GM19467 (cell line): Measurements from ENCODE around the gene POTEJ.
"Not testable (repeated sequence)": the region's sequence is repeated elsewhere in the genome, so short reads cannot be mapped to it uniquely, and the experiment has no call there.

Experiments used
- ATAC-seq: cut with Tn5 transposase; IDR thresholded peaks from one replicate; pipeline ENCODE4 v1.9.1; 2021; ENCODE audit warnings: mild to moderate bottlenecking, moderate library complexity; ENCODE audit not compliant: unreplicated experiment

The POTEJ gene

DNA sequence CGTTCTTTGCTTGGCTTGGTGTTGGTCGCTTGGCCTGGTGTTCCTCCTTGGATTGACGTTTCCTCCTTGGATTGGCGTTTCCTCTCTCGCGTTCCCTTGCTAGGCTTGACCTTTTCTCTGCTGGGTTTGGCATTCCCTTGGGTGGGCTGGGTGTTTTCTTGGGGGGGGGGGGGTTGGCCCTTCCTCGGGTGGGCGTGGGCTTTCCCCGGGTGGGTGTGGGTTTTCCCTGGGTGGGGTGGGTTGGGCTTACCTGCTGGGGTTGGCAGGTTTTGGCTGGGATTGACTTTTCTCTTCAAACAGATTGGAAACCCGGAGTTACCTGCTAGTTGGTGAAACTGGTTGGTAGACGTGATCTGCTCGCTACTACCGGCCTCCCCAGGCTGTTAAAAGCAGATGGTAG, at the start of gene POTEJ:
TSS of gene POTEJ (plus strand) at position 301 of the 400 bp plus-strand sequence. CDS start at position 394, 93 bp downstream.
- not testable (repeated sequence) for ATAC-seq

DNA sequence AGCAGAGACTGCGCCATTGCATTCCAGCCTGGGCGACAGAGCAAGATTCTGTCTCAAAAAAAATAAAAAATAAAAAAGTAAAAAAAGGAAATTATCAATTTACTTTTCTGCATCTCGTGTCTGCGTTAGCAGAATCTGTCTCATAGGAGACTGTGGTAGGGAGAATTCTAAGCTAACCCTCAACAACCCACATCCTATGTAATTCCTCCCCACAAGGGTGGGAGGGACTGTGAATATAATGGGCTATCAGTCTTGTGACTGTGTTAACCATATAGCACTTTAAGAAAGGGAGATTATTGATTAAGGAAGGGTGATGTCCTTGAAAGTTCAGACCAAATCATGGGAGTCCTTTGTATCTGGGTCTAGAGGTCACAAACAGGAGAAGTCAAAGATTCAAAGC, 45.1 kb upstream of the POTEJ start:
- ATAC-seq: not testable (repeated sequence)

DNA sequence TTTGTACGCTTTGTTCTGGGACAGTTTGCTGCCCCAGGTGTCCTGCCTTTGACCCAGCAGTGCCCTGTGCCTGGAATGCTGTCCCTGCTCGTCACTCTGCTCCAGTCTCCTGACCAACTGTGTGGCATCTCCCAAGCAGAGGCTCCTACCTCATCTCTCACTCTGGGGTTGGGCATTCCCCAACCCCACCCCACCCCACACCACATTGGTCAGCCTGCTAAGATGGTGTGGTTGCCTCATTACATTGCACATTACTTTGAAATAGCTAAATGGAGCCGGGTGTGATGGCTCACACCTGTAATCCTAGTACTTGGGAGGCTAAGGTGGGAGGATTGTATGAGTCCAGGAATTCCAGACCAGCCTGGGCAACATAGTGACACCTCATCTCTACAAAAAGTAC, 39.3 kb upstream of the POTEJ start:
- ATAC-seq: not testable (repeated sequence)

DNA sequence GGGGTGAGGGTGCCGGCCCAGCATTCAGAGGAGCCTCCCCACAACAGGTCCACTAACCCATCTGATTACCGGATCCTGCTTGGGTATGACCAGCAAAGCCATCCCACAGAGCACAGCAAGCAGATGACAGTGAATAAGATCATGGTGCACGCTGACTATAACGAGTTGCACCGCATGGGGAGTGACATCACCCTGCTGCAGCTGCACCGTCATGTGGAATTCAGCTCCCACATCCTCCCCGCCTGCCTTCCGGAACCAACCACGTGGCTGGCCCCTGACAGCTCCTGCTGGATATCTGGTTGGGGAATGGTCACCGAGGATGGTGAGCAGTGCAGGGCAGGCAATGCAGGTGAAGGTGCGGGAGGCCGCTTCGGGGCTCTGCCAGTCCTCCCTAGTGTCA, 37.0 kb upstream of the POTEJ start:
- ATAC-seq: not testable (repeated sequence)

DNA sequence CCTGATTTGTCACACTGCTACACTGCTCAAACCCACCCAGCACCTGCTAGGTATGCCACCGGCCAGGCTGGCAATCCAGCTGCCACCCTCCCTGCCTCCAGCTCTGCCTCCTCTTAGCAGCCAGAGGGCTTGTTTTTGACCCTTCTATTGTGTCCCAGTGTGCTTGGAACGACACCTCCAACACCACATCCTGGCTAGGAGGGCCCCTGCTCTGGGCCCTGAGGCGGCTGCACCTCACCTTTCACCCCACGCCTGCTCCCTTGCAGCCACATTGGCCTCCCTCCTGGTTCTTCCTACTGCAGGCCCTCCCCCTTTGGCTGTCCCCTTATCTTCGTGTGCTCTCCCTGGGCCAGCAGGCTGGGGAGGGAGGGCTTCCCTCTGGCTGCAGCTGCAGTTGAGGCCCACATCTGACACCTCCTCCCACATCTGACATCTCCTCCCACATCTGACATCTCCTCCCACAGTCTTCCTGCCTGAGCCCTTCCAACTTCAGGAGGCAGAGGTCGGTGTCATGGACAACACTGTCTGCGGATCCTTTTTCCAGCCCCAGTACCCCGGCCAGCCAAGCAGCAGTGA, 34.9 kb upstream of the POTEJ start:
- ATAC-seq: not testable (repeated sequence)

DNA sequence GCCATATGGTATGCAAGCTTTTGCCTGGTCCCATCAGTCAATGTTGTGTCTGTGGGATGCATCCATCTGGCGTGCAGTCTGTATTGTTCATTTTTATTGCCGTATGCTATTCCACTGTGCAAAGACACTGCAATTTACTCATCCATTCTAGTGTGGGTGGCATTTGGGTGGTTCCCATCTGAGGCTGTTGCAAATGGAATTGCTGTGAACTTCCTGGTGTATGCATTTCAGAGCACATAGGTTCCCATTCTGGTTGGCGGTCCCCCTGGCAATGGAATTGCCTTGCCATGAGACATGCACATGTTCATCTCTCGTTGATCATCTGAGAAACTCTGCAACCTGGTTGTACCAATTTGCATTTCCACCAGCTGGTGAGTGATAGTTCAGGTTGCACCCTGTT, 33.7 kb upstream of the POTEJ start:
- ATAC-seq: not testable (repeated sequence)

DNA sequence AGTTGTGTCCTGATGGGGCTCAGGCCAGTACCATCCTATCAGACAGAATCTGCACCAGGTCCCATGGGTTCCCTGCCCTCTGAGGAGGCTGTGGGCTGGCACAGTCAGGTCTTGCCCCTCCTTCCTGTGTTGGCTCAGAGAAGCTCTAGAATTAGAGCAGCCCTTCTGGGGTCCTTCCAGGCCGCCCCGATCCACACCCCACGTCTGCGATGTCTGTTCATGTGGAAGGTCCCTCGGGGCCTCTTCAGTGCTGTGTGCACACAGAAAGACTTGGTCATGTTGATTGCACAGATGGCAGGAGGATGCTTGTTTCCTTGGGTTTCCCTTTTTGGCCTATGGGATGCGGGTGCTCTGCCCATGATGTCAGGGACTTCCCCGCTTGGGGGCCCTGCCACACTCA, 32.1 kb upstream of the POTEJ start:
- ATAC-seq: not testable (repeated sequence)

DNA sequence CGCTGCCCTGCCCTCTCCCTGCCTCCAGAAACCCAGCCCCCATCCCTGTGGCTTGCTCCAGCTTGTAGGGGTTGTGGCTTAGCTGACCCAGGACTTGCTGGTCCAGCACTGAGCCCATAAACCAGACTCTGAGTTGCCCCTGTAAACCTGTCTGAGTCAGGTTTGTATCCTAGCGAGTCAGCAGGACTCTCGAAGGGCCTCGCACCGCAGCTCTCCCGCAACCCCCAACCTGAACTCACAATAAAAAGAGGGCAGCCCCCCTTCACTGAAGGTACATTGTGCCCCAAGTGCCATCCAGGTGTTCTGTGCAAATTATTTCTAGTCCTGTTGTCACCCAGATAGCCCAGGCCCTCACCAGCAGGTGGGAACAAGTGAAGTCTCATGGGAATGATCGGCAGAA, 29.7 kb upstream of the POTEJ start:
- not testable (repeated sequence) for ATAC-seq

DNA sequence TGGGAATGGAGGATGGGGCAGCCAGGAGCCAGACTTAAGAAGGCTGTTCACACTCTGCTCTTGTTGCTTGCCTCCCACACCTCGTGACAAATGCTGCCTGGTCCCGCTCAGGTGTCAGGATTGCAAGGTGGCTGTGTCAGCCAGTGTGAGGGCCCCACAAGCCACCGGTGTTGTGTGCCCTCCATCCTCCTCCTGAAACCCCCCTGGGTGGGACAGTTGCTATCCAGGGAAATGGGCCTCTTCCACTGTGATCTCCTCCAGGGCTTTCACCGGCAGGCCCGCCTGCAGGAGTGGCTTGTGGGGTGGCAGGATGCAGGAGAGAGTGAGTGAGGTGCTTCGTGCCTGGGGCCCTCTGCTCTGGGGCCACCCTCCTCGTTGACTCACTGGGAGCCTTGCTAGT, 28.3 kb upstream of the POTEJ start:
- ATAC-seq: not testable (repeated sequence)

DNA sequence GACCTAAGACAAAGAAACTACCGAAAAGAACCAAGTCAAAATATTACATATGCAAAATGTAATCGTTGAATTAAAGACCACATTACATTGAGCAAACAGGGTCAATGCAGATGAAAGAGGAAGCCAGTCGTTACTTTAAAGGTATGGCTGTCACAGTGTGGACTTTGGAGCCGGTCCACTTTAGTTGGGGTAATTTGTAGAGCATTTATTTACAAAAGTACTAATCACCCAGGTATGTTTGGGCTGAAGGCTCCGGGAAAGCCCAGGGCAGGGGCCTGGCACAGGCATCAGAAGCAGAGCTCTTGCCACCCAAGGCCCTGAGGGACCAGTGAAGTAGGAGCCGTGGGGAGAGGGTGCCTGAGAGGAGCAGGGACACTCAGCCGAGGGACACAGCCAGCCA, 27.7 kb upstream of the POTEJ start:
- ATAC-seq: not testable (repeated sequence)

DNA sequence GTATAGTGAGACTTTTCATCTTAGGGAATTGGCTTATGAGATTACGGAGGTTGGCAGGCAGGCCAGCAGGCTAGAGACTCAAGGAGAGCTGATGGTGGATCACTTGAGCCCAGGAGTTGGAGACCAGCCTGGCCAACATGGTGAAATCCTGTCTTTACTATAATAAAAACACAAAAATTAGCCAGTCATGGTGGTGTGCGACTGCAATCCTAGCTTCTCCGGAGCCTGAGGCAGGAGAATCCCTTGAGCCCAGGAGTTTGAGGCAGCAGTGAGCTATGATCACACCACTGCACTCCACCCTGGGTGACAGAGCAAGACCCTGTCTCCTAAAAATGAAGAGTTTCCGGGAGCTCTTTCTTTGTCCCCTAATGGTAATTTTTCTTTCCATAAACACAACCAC, 26.5 kb upstream of the POTEJ start:
- ATAC-seq: not testable (repeated sequence)

DNA sequence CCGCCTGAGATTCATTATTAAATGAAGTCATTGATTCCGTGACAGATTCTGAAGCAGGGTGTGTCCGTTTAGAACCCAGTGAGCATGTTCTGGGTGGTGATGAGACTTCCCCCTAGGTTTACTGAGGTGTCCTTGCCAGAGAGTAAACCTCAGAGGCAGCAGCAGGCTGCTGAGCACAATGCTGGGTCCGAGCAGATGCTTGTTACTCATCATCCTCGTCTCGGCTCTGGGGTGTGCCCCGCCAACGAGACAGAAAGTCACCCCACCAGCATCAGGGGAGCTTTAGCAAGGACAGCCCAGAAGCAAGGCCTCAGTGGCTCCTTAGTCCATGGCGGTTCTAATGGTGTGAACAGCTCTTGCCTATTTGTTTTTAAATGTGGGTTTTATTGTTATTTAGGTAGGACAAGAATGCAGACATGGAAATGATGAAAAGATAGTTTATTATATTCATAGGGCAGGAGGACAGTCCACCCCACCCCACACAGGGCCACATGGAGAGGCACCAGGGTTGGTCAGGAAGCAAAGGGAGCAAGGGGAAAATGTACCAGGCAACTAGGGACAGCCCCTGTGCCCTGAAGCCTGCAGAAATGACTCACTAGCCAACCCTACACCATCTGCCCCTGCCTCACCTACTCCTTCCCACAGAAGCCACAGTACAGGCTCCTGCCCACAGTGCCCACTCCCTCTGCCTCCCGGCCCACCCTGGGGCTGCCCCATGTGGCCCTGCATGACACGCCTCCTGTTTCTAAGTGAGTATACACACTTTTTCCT, 22.4 kb upstream of the POTEJ start:
- ATAC-seq: not testable (repeated sequence)

DNA sequence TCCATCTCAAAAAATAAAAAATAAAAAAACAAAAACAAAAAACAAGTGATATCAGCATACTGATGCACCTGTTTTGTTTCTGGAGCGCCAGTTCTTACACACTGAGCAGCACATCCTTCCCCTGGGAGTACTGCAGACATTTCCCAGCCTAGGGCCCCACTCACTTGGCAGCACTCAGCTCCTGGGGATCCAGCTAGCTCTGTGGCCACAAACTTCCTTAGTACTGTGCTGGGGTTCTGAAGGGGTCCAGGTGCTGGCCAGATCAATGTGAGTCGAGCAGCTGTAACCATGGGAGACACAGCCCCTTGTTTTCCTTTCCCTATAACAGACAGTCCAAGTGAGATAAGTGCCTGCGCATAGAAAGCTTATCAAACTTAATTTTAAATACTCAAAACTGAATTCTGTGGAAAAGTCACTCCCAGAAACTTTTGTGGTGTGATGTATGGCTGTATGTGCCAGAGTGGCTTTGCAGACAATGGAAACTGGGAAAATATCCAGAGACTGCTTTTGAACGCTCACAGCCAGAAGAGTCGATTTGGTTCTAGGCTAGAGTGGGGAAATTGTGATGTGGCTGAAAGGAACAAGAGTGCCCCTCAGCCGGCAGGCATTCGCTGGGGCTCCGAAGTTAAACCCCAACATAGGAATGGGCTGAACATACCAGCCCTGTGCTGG, 20.9 kb upstream of the POTEJ start:
- not testable (repeated sequence) for ATAC-seq

DNA sequence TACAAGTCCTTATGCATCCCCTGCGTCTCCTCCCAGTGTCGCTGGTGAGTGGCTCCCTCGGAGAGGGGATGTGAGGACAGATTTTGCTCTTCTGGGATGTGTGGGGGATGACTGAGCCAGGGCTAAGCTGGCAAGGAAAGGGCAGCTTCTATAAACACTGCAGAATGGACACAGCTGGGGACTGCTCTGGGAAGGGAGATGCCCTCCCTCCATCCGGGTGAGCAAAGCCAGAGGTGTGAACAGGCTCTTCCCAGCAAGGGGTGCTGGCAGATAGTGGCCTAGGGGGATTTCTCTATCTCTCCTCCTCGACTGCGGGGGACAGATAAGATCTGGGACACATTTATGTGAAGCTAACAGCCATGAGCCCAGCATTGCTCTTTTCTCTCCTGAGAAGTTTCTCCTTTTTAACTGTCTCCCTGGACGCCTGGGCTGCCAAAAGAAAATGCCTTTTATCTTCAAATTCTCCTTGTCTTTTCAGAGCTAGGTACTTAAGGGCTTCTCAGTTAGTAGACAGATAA, 20.3 kb upstream of the POTEJ start:
- ATAC-seq: not testable (repeated sequence)

DNA sequence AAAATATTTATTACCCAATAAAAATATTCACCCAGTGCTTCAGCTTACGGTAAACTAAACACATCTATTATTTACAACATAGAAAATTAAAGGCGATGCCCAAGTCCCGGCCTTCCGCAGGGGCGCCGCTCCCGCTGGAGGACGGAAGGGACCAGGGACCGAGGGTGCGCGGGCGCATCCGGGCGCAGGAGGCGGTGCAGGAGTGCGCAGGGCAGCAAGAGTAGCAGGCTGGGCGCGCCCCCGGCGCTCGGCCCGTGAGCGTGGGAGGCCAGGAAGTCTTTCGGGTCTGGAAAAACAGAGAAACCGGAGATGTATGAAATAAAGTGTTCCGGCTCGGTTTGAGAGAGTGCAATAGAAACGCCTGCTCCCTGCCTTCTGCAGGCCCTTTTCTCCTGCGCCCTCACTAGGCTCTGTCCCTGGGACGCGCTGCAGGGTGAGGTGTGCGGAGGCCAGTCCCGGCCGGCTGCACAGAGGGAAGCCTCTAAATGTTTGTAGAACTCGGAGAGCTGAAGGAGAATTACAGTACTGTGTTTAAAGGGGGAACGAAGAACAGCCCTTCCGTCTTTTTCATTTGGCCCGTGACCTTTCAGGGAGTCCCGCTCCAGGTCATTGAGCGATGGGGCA, 18.3 kb upstream of the POTEJ start:
- ATAC-seq: not testable (repeated sequence)

DNA sequence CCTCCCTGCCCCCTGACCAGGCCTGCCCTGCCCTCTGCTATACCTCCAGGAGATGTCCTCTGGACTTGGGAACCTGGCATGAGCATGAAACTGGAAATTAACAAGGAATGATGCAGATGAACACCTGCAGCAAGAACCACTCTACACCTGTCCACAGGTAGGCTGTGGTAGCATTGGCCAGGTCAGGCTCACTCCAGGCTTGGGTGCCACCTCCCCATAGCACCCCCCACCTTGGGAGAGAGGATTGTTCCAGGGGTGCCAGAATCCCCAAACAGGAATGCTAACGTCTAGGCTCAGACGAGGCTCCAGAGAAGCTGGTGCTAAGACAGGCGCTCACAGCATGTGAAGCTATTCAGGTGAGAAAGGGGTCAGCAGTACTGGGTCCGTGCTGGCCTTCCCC, 17.2 kb upstream of the POTEJ start:
- ATAC-seq: not testable (repeated sequence)

DNA sequence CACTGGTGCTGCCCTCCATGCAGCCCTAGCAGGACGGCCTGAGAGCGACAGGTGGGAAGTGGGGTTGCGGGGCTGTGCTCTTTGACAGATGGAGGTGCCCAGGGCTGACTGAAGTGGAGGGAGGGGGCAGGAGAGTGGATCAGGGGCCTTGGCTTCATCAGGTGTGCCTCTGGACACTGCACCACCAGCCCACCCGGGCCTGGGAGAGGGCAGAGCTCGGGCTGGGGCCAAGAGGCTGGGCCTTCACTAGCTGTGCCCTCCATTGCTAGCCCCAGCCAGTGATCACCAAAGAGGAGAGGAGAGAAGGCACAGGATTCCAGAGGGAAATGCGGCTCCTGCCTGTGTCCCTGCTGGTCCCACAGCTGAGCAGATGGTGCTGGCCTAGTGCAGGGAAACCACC, 14.5 kb upstream of the POTEJ start:
- ATAC-seq: not testable (repeated sequence)

DNA sequence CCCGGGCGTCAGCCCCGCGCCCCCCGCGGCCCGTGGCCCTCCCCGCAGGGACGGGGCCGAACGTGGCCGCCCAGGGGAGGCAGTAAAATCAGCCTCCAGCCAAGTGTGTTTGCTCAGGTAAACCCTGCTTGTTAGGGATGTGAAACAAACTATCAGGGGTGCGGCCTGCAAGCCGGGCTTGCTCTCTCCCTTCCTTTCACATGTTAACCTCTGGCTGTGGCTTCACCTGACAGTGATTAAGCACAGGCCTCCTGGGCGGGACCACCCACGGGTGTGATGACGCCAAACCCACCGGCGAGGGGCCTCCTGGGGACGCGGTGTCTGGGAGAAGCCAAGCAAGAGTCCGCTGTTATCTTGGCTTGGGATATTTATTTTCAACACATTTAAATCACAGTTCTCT, 13.2 kb upstream of the POTEJ start:
- not testable (repeated sequence) for ATAC-seq

DNA sequence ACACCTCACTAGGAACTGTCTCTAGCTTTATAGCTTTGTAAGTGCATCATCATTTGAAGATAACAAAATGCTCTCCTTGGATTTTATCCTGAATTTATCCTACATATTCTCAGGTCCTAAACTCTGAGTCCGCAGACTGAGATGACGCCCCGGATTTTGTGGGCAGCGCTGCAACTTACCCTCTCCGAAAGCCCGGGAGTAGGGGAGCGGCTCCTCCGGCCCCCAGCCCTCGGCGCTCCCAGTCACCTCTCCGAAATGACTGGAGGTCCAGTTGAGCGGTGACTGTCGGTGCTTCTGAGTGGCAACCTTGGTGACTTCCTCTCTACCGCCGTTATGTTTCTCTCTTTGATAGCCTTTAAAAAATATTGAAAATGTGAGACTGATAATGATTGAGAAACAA, 12.8 kb upstream of the POTEJ start:
- not testable (repeated sequence) for ATAC-seq

DNA sequence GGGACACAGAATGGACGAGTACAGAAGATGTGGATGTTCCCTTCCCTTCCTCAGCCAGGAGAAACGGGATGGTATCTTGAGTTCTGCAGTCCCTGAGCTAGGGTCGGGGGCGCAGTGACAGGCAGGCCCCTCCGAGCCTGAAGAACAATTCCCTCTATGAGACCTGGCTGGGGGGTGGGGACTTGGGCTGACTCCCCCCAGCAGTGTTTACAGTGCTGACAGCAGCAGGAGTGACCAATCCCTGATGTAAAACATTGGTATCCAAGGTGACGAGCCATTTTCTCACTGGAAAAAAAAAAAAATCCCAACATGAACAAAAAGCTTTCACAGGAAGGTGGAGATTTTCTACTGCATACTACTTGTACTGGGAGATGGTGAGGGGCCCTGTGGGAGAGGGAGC, 11.8 kb upstream of the POTEJ start, which contains the start of gene CFC1:
TSS of gene CFC1 (minus strand) at position 183 of the 400 bp plus-strand sequence. CDS start 288 bp downstream, outside the sequence.
- ATAC-seq: not testable (repeated sequence)

DNA sequence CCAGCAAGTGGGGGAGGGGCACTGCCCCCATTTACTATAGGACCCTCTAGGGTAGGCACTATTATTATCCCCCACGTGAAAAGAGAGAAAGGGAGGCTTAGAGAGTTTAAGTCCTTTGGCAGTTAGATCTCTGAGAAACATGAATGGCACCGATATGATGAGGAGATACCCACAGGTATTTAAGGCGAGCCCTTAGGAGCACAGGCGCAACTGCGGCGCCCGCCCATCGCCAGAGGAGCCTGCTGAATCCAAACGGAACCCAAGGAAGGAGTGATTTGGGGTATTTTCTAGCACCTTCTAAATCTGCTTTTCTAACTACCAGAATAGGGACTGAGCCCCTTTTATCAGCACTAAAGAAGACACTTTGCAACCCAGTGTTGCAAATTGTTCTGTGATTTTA, 11.3 kb upstream of the POTEJ start:
- not testable (repeated sequence) for ATAC-seq
